K562 (cell line): Measurements from ENCODE around the gene CTNNB1. TPM values are rescaled to one million over a fixed set of nuclear protein-coding genes. Genes with fewer than 3 reads are reported as not detected.

Source experiments
- ARID3A ChIP-seq: IDR thresholded peaks from 2 replicates; pipeline ENCODE4 v1.6.1; 2012; ENCODE audit warnings: low read depth, low read length, improper control_type of control experiment, borderline replicate concordance
- CEBPB ChIP-seq: fragments of 450-650 bp; IDR thresholded peaks from 2 replicates; pipeline ENCODE4 v1.6.1; 2016; ENCODE audit warnings: missing genetic modification characterization, missing compliant biosample characterization
- COPS2 ChIP-seq: fragments of 450-650 bp; conservative IDR thresholded peaks from 2 replicates; pipeline ENCODE4 v1.6.1; 2016; ENCODE audit warnings: mild to moderate bottlenecking, moderate library complexity
- DLX4 ChIP-seq: fragments of 250-450 bp; sonication (Bioruptor Pico); IDR thresholded peaks from 2 replicates; pipeline ENCODE4 v1.6.1; 2021; ENCODE audit warnings: mild to moderate bottlenecking
- GTF2A2 ChIP-seq: IDR thresholded peaks from 2 replicates; pipeline ENCODE4 v1.6.1; 2016; ENCODE audit warnings: mild to moderate bottlenecking, missing genetic modification characterization, missing compliant biosample characterization
- KDM2B ChIP-seq: fragments of 250-450 bp; sonication (Bioruptor Pico); IDR thresholded peaks from 2 replicates; pipeline ENCODE4 v1.8.0; 2021; ENCODE audit warnings: mild to moderate bottlenecking, moderate library complexity
- LARP7 ChIP-seq: fragments of 450-650 bp; IDR thresholded peaks from 2 replicates; pipeline ENCODE4 v1.6.1; 2016
- MBD2 ChIP-seq: sonication (generic); IDR thresholded peaks from 2 replicates; pipeline ENCODE4 v1.6.1; 2016; ENCODE audit warnings: low read depth, borderline replicate concordance
- MCM5 ChIP-seq: fragments of 450-650 bp; IDR thresholded peaks from 2 replicates; pipeline ENCODE4 v1.6.1; 2016; ENCODE audit warnings: low read depth
- MECOM ChIP-seq: fragments of 250-450 bp; sonication (Bioruptor Pico); IDR thresholded peaks from 2 replicates; pipeline ENCODE4 v1.8.0; 2022; ENCODE audit warnings: inconsistent platforms
- NCOA2 ChIP-seq, 2 experiments: fragments of 450-650 bp; IDR thresholded peaks; 2 replicates each; pipeline ENCODE4 v1.6.1; 2018; ENCODE audit warnings: mild to moderate bottlenecking in 2 of 2, moderate library complexity in 1 of 2; ENCODE audit not compliant: partially characterized antibody in 2 of 2
- NRF1 ChIP-seq, 2 experiments: fragments of 450-650 bp; IDR thresholded peaks in 1 of 2; conservative IDR thresholded peaks in 1 of 2; 2 replicates each; pipeline ENCODE4 v1.6.1; 2014; ENCODE audit warnings: mild to moderate bottlenecking in 2 of 2
- PBX2 ChIP-seq, 2 experiments: IDR thresholded peaks in 1 of 2; conservative IDR thresholded peaks in 1 of 2; 2 replicates each; pipeline ENCODE4 v1.6.1; 2016; ENCODE audit warnings: low read depth in 2 of 2, mild to moderate bottlenecking in 1 of 2, missing compliant biosample characterization in 1 of 2, missing genetic modification characterization in 1 of 2, moderate library complexity in 1 of 2
- POLR2A ChIP-seq: fragments of 450-650 bp; conservative IDR thresholded peaks from 2 replicates; pipeline ENCODE4 v1.6.1; 2016
- RBM17 ChIP-seq: fragments of 200-400 bp; formaldehyde crosslinking; IDR thresholded peaks from 2 replicates; pipeline ENCODE4 v1.6.1; 2017; ENCODE audit warnings: low read depth, mild to moderate bottlenecking, low read length, borderline replicate concordance
- SLC30A9 ChIP-seq: fragments of 250-450 bp; sonication (Bioruptor Pico); IDR thresholded peaks from 2 replicates; pipeline ENCODE4 v1.8.0; 2022; ENCODE audit warnings: mild to moderate bottlenecking, moderate library complexity
- SMAD3 ChIP-seq: fragments of 450-650 bp; formaldehyde crosslinking; conservative IDR thresholded peaks from 2 replicates; pipeline ENCODE4 v1.4.0; 2020; ENCODE audit warnings: mild to moderate bottlenecking
- SMARCA4 ChIP-seq: fragments of 450-650 bp; IDR thresholded peaks from 2 replicates; pipeline ENCODE4 v1.6.1; 2016
- TCF3 ChIP-seq: sonication (generic); formaldehyde crosslinking; IDR thresholded peaks from 2 replicates; pipeline ENCODE4 v1.4.0; 2020; ENCODE audit warnings: mild to moderate bottlenecking, missing genetic modification reagents
- U2AF2 ChIP-seq: fragments of 200-400 bp; formaldehyde crosslinking; optimal IDR thresholded peaks from 2 replicates; pipeline ENCODE3; 2017; ENCODE audit warnings: low read depth, mild to moderate bottlenecking, low read length
- ZC3H11A ChIP-seq: IDR thresholded peaks from 2 replicates; pipeline ENCODE4 v1.6.1; 2012; ENCODE audit warnings: low read depth, low read length, improper control_type of control experiment
- ZNF124 ChIP-seq: sonication (generic); formaldehyde crosslinking; IDR thresholded peaks from 2 replicates; pipeline ENCODE4 v1.8.1; 2022; ENCODE audit warnings: missing genetic modification reagents
- ZNF175 ChIP-seq: fragments of 200-800 bp; sonication (Bioruptor generic); IDR thresholded peaks from 2 replicates; pipeline ENCODE4 v1.6.1; 2016; ENCODE audit warnings: low read depth, mild to moderate bottlenecking, missing genetic modification characterization, missing compliant biosample characterization
- ZNF384 ChIP-seq: IDR thresholded peaks from 2 replicates; pipeline ENCODE4 v1.6.1; 2012; ENCODE audit warnings: low read depth, low read length, improper control_type of control experiment
- ZNF589 ChIP-seq: fragments of 200-800 bp; sonication (Bioruptor generic); IDR thresholded peaks from 2 replicates; pipeline ENCODE4 v1.6.1; 2016; ENCODE audit warnings: low read depth, missing genetic modification characterization, missing compliant biosample characterization
- ZNF778 ChIP-seq: fragments of 450-650 bp; formaldehyde crosslinking; IDR thresholded peaks from 2 replicates; pipeline ENCODE4 v1.4.0; 2020; ENCODE audit warnings: mild to moderate bottlenecking, moderate library complexity
- polyA plus RNA-seq, 8 experiments: library from polyadenylated mRNA; depleted of rRNA in 4 of 8; stranded (reverse) in 5 of 8; unstranded in 3 of 8; fragments of >200 nt; fragmentation: Nextera tagmentation in 2 of 8; fragmentation: Illumina TruSeq in 1 of 8; extraction: Ambion mirVana in 2 of 8; extraction: Trizol in 1 of 8; gene quantifications; 2 replicates each; pipeline versions ENCODE4 v1.2.1 to v1.2.3, GENCODE V29; 2011 to 2014; ENCODE audit warnings: inconsistent platforms in 1 of 8, missing spikeins in 1 of 8
- total RNA-seq, 7 experiments: library from RNA; depleted of rRNA in 6 of 7; stranded (reverse); fragments of >200 nt in 6 of 7; fragmentation: Illumina TruSeq in 2 of 7; extraction: Trizol in 2 of 7; gene quantifications; 2 replicates each; pipeline versions ENCODE4 v1.2.1 to v1.2.3, GENCODE V29; 2011 to 2021; ENCODE audit warnings: low replicate concordance in 1 of 7

The CTNNB1 gene
- total and polyA plus RNA-seq, 9 of the 15 experiments (the other 6 are each of a cell fraction or from before 2014, with no cell fraction given), result 44.3 to 193 (median 154) TPM

- no peak for TF ChIP-seq PBX2 (CRISPR knock-in tag; IDR thresholded peaks at IDR 0.05; ENCODE audit: low read depth)
- no peak for TF ChIP-seq PBX2 (tag; conservative IDR thresholded peaks at IDR 0.05; ENCODE audit: low read depth)
- TF ChIP-seq KDM2B, result peak; percentile 93
- 0 out of 2 replicates have a peak, but pooled peaks have one; percentile 39 for TF ChIP-seq SMAD3 (CRISPR knock-in tag)
- TF ChIP-seq COPS2, result no peak
- no peak for TF ChIP-seq CEBPB (tag)
- TF ChIP-seq GTF2A2, result peak; percentile 100
- no peak for TF ChIP-seq MECOM (CRISPR knock-in tag)
- TF ChIP-seq ZNF384, result no peak
- TF ChIP-seq NCOA2 (IDR thresholded peaks at IDR 0.05; ENCODE audit: partially characterized antibody in 2 of 2), result no peak
- no peak for TF ChIP-seq ZNF175
- peak; percentile 89 for TF ChIP-seq MBD2
- TF ChIP-seq ZC3H11A, result no peak
- TF ChIP-seq ZNF778, result no peak
- TF ChIP-seq SMARCA4, result no peak
- TF ChIP-seq LARP7, result no peak; the same call in 1 of the 2 replicates
- TF ChIP-seq NRF1 (conservative IDR thresholded peaks at IDR 0.05 in 1 of 2, IDR thresholded peaks at IDR 0.05 in 1 of 2), result peak; percentile 60 to 73
- no peak for TF ChIP-seq DLX4
- peak; percentile 99 for TF ChIP-seq POLR2A
- no peak for TF ChIP-seq ZNF589 (CRISPR knock-in tag)
- TF ChIP-seq ARID3A, result 0 out of 2 replicates have a peak, but pooled peaks have one; percentile 14
- no peak for TF ChIP-seq SLC30A9
- no peak for TF ChIP-seq MCM5
- no peak for TF ChIP-seq ZNF124 (CRISPR knock-in tag)
- no peak for TF ChIP-seq U2AF2
- no peak; the same call in 1 of the 2 replicates for TF ChIP-seq RBM17
- TF ChIP-seq TCF3 (CRISPR knock-in tag), result no peak
Observed at GRCh38 chr3:41198950-41199865, at the start of gene CTNNB1 (continued).
